Stomach (tissue), 4 donors: ENCODE data around the gene ACP4.
"Not testable (repeated sequence)": the region's sequence is repeated elsewhere in the genome, so short reads cannot be mapped to it uniquely, and the experiment has no call there.

Experiments
- CTCF ChIP-seq, 7 experiments: fragments of 450-650 bp in 4 of 7; fragments of 200-600 bp in 3 of 7; sonication (generic) in 3 of 7; IDR thresholded peaks; one replicate each; pipeline ENCODE4 v1.5.1; 2016 to 2019; ENCODE audit warnings: antibody characterized with exemption in 7 of 7, control low read depth in 2 of 7, mild to moderate bottlenecking in 1 of 7
- POLR2A ChIP-seq, 4 donors: fragments of 450-650 bp; IDR thresholded peaks; one replicate each; pipeline ENCODE4 v1.6.1; 2016; ENCODE audit warnings: antibody characterized with exemption in 4 of 4, control low read depth in 2 of 4, mild to moderate bottlenecking in 1 of 4, moderate library complexity in 1 of 4
- POLR2AphosphoS5 ChIP-seq, 3 donors: sonication (generic); formaldehyde crosslinking; IDR thresholded peaks; one replicate each; pipeline ENCODE4 v1.6.1; 2016; ENCODE audit warnings: antibody characterized with exemption in 3 of 3

GRCh38 chr19:50767263-50767662, 23.0 kb upstream of the ACP4 start:
- TF ChIP-seq CTCF, POLR2AphosphoS5, POLR2A (IDR thresholded peaks at IDR 0.05): not testable (repeated sequence)
